Keratinocyte (primary cell): ENCODE data around the gene ABHD13. TPM values are rescaled to one million over a fixed set of nuclear protein-coding genes. Genes with fewer than 3 reads are reported as not detected.

Source experiments
- DNase-seq: peaks from one replicate; pipeline ENCODE4 v3.0.0-alpha.2; 2011; ENCODE audit warnings: low read depth, missing footprints, low spot score
- FAIRE-seq: peaks from 2 replicates; lab custom pipeline; 2011; peaks lifted over from hg19 to GRCh38; lab: Jason Lieb, UNC
- H2AFZ ChIP-seq: 2 replicates; pipeline ENCODE4 v1.6.0; 2012; ENCODE audit warnings: low read length, control low read depth, inconsistent platforms; ENCODE audit not compliant: control insufficient read depth
- H3K27ac ChIP-seq: 2 replicates; pipeline ENCODE4 v1.5.1; 2011; ENCODE audit warnings: low read length; ENCODE audit not compliant: control insufficient read depth, insufficient read depth
- H3K27me3 ChIP-seq: 3 replicates; pipeline ENCODE4 v1.6.0; 2011; ENCODE audit warnings: low read length; ENCODE audit not compliant: control insufficient read depth, insufficient read depth; ENCODE audit errors: extremely low read depth
- H3K36me3 ChIP-seq, 2 experiments: 2 replicates in 1 of 2; 3 replicates in 1 of 2; pipeline ENCODE4 v1.5.1; 2011; ENCODE audit warnings: low read length in 2 of 2, mild to moderate bottlenecking in 1 of 2; ENCODE audit not compliant: control insufficient read depth in 2 of 2, insufficient read depth in 2 of 2; ENCODE audit errors: extremely low read depth in 1 of 2
- H3K4me1 ChIP-seq: 3 replicates; pipeline ENCODE4 v1.5.1; 2011; ENCODE audit warnings: low read length; ENCODE audit not compliant: control insufficient read depth, insufficient read depth; ENCODE audit errors: extremely low read depth
- H3K4me2 ChIP-seq: 3 replicates; pipeline ENCODE4 v1.6.0; 2011; ENCODE audit warnings: low read depth, low read length; ENCODE audit not compliant: control insufficient read depth, insufficient read depth; ENCODE audit errors: extremely low read depth
- H3K4me3 ChIP-seq, 3 experiments: fragments of 200-600 bp in 1 of 3; sonication (generic) in 1 of 3; 2 replicates in 2 of 3; 3 replicates in 1 of 3; pipeline ENCODE4 v1.5.1; 2011 to 2016; ENCODE audit warnings: low read length in 3 of 3, mild to moderate bottlenecking in 3 of 3, control low read depth in 2 of 3, inconsistent platforms in 1 of 3, low read depth in 1 of 3, mixed read lengths in 1 of 3, mixed run types in 1 of 3, moderate library complexity in 1 of 3; ENCODE audit not compliant: control insufficient read depth in 2 of 3, insufficient read depth in 2 of 3; ENCODE audit errors: extremely low read depth in 1 of 3
- H3K79me2 ChIP-seq: 2 replicates; pipeline ENCODE4 v1.6.0; 2012; ENCODE audit warnings: low read length; ENCODE audit not compliant: control insufficient read depth, insufficient read depth
- H3K9ac ChIP-seq: 3 replicates; pipeline ENCODE4 v1.6.0; 2011; ENCODE audit warnings: low read length; ENCODE audit not compliant: control insufficient read depth, insufficient read depth; ENCODE audit errors: extremely low read depth
- H3K9me1 ChIP-seq: 3 replicates; pipeline ENCODE4 v1.6.0; 2011; ENCODE audit warnings: low read length; ENCODE audit not compliant: control insufficient read depth, insufficient read depth; ENCODE audit errors: extremely low read depth
- H3K9me3 ChIP-seq: 2 replicates; pipeline ENCODE4 v1.5.1; 2012; ENCODE audit warnings: low read depth, low read length; ENCODE audit not compliant: control insufficient read depth
- H4K20me1 ChIP-seq: 3 replicates; pipeline ENCODE4 v1.6.0; 2011; ENCODE audit warnings: low read length; ENCODE audit not compliant: control insufficient read depth, insufficient read depth; ENCODE audit errors: extremely low read depth
- CTCF ChIP-seq, 3 experiments: IDR thresholded peaks in 1 of 3; conservative IDR thresholded peaks in 1 of 3; optimal IDR thresholded peaks in 1 of 3; 2 replicates in 2 of 3; 3 replicates in 1 of 3; pipeline versions ENCODE3 to v1.5.1; 2011; ENCODE audit warnings: low read length in 3 of 3, mild to moderate bottlenecking in 3 of 3, moderate library complexity in 2 of 3, control low read depth in 1 of 3, inconsistent platforms in 1 of 3; ENCODE audit not compliant: insufficient read depth in 2 of 3; ENCODE audit errors: extremely low read depth in 1 of 3
- EZH2 ChIP-seq: IDR thresholded peaks from one replicate; pipeline ENCODE4 v1.6.1; 2012; ENCODE audit warnings: inconsistent platforms, mild to moderate bottlenecking, low read length, moderate library complexity
- dilution Hi-C: fragments of 300-500 bp; cut with MboI; formaldehyde crosslinking; loops from one replicate; pipeline ENCODE4 v1.7.0; 2020; ENCODE audit warnings: low sequenced_read_pairs; ENCODE audit not compliant: extremely low pct_ligation_motif_present
- polyA plus RNA-seq, 5 experiments: library from polyadenylated mRNA; depleted of rRNA in 3 of 5; stranded (reverse) in 3 of 5; stranded (forward) in 1 of 5; unstranded in 1 of 5; fragments of >200 nt; gene quantifications; 1 replicate in 1 of 5; 2 replicates in 3 of 5; 3 replicates in 1 of 5; pipeline versions ENCODE4 v1.2.1 to v1.2.3, GENCODE V29; 2011 to 2012; ENCODE audit warnings: missing spikeins in 2 of 5, low read depth in 1 of 5, low replicate concordance in 1 of 5

The ABHD13 gene
- polyA plus RNA-seq, 1 donor (not counting 4 experiments of a cell fraction or from before 2014, with no cell fraction given), result 12.8 TPM

DNA sequence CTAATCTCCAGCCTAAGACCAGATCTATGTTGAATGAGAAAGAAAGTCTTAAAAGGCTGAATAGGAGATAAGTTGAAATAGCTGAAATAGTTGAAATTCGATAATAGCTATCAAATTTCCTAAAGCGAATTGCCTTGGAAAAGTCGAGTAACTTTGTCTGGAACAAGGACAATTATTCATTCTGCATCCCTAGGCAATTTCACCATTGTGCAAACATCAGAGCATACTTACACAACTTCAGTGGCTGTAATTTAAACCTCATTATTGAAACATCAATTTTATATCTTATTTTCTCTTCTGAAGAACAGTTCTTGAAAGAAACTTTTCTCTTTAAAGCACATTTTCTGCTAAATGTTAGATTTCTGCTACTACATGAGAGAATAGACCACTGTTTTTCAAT lies 64.9 kb downstream of the ABHD13 start:
- H3K9me3 ChIP-seq, result no peaks in the 10 kb centered on the region
- dilution Hi-C loops, result no loop called here
- no peak overlapping the region for H3K9ac ChIP-seq
- no peaks in the 10 kb centered on the region for H3K79me2 ChIP-seq
- TF ChIP-seq CTCF (optimal IDR thresholded peaks at IDR 0.05 in 1 of 3, IDR thresholded peaks at IDR 0.05 in 1 of 3, conservative IDR thresholded peaks at IDR 0.05 in 1 of 3; ENCODE audit: extremely low read depth in 1 of 3, insufficient read depth in 2 of 3, low read length in 3 of 3), result no peak
- no peak for TF ChIP-seq EZH2
- DNase-seq (no peak), FAIRE-seq (no peak)
- no peaks in the 10 kb centered on the region for H3K27me3 ChIP-seq
- no peaks in the 10 kb centered on the region for H3K9me1 ChIP-seq
- no peaks in the 10 kb centered on the region for H4K20me1 ChIP-seq
- no peak overlapping the region for H2AFZ ChIP-seq
- no peak overlapping the region for H3K27ac ChIP-seq
- no peaks in the 10 kb centered on the region for H3K36me3 ChIP-seq
- no peaks in the 10 kb centered on the region for H3K4me1 ChIP-seq
- no peak overlapping the region for H3K4me3 ChIP-seq
- no peak overlapping the region for H3K4me2 ChIP-seq

Other genes starting within 250 kb of the ABHD13 start
- 8.7 to 16.8 TPM (median 13.6 TPM) in 3 replicates for gene LIG4, start 2.9 kb upstream of the ABHD13 start, polyA plus RNA-seq
- 0.12 to 1.5 TPM (median 1.1 TPM) in 3 replicates for gene TNFSF13B, start 51.3 kb downstream of the ABHD13 start, polyA plus RNA-seq